Suprapubic skin (tissue), 3 donors: ENCODE results near the gene KRR1.

Experiments used
- CTCF ChIP-seq, 2 donors: fragments of 200-600 bp in 1 of 2; fragments of 450-650 bp in 1 of 2; sonication (generic) in 1 of 2; IDR thresholded peaks; one replicate each; pipeline ENCODE4 v1.5.1; 2016 to 2019; ENCODE audit warnings: antibody characterized with exemption in 2 of 2, mild to moderate bottlenecking in 1 of 2, moderate library complexity in 1 of 2
- EP300 ChIP-seq: sonication (generic); formaldehyde crosslinking; IDR thresholded peaks from one replicate; pipeline ENCODE4 v1.6.1; 2017; ENCODE audit warnings: antibody characterized with exemption
- POLR2A ChIP-seq, 2 donors: fragments of 450-650 bp; IDR thresholded peaks; one replicate each; pipeline ENCODE4 v1.6.1; 2017; ENCODE audit warnings: antibody characterized with exemption in 2 of 2, mild to moderate bottlenecking in 2 of 2, moderate library complexity in 2 of 2

GRCh38 chr12:75554556-75554880 lies 43.1 kb upstream of the KRR1 start:
- TF ChIP-seq POLR2A (IDR thresholded peaks at IDR 0.05): no peak
- no peak for TF ChIP-seq CTCF (IDR thresholded peaks at IDR 0.05)
- no peak for TF ChIP-seq EP300
